Spleen (tissue), 7 donors: ENCODE results near the gene SV2C.

Source experiments
- POLR2A ChIP-seq, 3 donors: fragments of 450-650 bp; IDR thresholded peaks; one replicate each; pipeline ENCODE4 v1.5.1; 2017; ENCODE audit warnings: antibody characterized with exemption in 3 of 3, mild to moderate bottlenecking in 1 of 3
- POLR2AphosphoS5 ChIP-seq, 3 donors: sonication (generic); formaldehyde crosslinking; IDR thresholded peaks; one replicate each; pipeline ENCODE4 v1.5.1; 2017; ENCODE audit warnings: antibody characterized with exemption in 3 of 3
- TF ChIP-seq, protein P1 (sequence below), 11 experiments: fragments of 200-600 bp in 7 of 11; fragments of 450-650 bp in 4 of 11; sonication (generic) in 4 of 11; IDR thresholded peaks in 8 of 11; conservative IDR thresholded peaks in 3 of 11; 1 replicate in 7 of 11; 2 replicates in 4 of 11; pipeline versions ENCODE4 v1.4.0 to v1.8.0; 2016 to 2021; ENCODE audit warnings: antibody characterized with exemption in 11 of 11, inconsistent platforms in 4 of 11, mild to moderate bottlenecking in 1 of 11
- donor health status: DM: no; HTN: no; CAD: no; lungs with moderate emphysema.
- donor health status: DM: no; HTN: no; CAD: no.
- donor health status: DM: no; HTN: no; CAD: no.

- no peak for TF ChIP-seq POLR2A (IDR thresholded peaks at IDR 0.05)
- TF ChIP-seq, protein P1, sequence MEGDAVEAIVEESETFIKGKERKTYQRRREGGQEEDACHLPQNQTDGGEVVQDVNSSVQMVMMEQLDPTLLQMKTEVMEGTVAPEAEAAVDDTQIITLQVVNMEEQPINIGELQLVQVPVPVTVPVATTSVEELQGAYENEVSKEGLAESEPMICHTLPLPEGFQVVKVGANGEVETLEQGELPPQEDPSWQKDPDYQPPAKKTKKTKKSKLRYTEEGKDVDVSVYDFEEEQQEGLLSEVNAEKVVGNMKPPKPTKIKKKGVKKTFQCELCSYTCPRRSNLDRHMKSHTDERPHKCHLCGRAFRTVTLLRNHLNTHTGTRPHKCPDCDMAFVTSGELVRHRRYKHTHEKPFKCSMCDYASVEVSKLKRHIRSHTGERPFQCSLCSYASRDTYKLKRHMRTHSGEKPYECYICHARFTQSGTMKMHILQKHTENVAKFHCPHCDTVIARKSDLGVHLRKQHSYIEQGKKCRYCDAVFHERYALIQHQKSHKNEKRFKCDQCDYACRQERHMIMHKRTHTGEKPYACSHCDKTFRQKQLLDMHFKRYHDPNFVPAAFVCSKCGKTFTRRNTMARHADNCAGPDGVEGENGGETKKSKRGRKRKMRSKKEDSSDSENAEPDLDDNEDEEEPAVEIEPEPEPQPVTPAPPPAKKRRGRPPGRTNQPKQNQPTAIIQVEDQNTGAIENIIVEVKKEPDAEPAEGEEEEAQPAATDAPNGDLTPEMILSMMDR (IDR thresholded peaks at IDR 0.05 in 8 of 11, conservative IDR thresholded peaks at IDR 0.05 in 3 of 11) = no peak
- TF ChIP-seq POLR2AphosphoS5 (IDR thresholded peaks at IDR 0.05) = no peak
Measured at GRCh38 chr5:76388236-76388635, 305.1 kb downstream of the SV2C start.
